AG09319 (cell line): ENCODE data around the gene CTCF.

Source experiments
- DNase-seq: peaks from one replicate; pipeline ENCODE4 v3.0.0-alpha.2; 2010; ENCODE audit warnings: low read depth; ENCODE audit errors: extremely low read depth
- CTCF ChIP-seq: IDR thresholded peaks from 2 replicates; pipeline ENCODE4 v1.5.1; 2011; ENCODE audit warnings: low read depth, mild to moderate bottlenecking, inconsistent platforms, low read length, moderate library complexity

CTCF gene

GRCh38 chr16:67637625-67638024 lies 75.3 kb downstream of the CTCF start:
- DNase-seq = no peak
- TF ChIP-seq CTCF = no peak

- no peak for TF ChIP-seq CTCF
- no peak for DNase-seq
Measured at GRCh38 chr16:67641779-67642708, 79.7 kb downstream of the CTCF start.

GRCh38 chr16:67644038-67644437 lies 81.7 kb downstream of the CTCF start:
- no peak for DNase-seq
- no peak for TF ChIP-seq CTCF

GRCh38 chr16:67645397-67646121 lies 83.2 kb downstream of the CTCF start:
- DNase-seq = no peak
- TF ChIP-seq CTCF = no peak

GRCh38 chr16:67647111-67647651 lies 84.9 kb downstream of the CTCF start:
- TF ChIP-seq CTCF = no peak
- DNase-seq = no peak

- DNase-seq = no peak
- no peak for TF ChIP-seq CTCF
Measured at GRCh38 chr16:67647681-67648080, 85.4 kb downstream of the CTCF start.
